Upper lobe of right lung (tissue), 1 donor: Measurements from ENCODE around the gene TBC1D1. TPM values are rescaled to one million over a fixed set of nuclear protein-coding genes. Genes with fewer than 3 reads are reported as not detected.

Source experiments
- ATAC-seq: fragments of 200-7000 bp; cut with Tn5 transposase; one replicate; pipeline ENCODE4 v1.9.1; 2020; ENCODE audit warnings: mild to moderate bottlenecking, moderate library complexity
- DNase-seq: peaks from one replicate; pipeline ENCODE4 v3.0.0-alpha.2; 2020
- H3K27ac ChIP-seq: fragments of 200-600 bp; one replicate; pipeline ENCODE4 v1.8.0; 2022
- H3K27me3 ChIP-seq: fragments of 200-600 bp; one replicate; pipeline ENCODE4 v1.8.0; 2022; ENCODE audit warnings: mild to moderate bottlenecking
- H3K36me3 ChIP-seq: fragments of 200-600 bp; one replicate; pipeline ENCODE4 v1.8.0; 2022
- H3K4me1 ChIP-seq: fragments of 200-600 bp; one replicate; pipeline ENCODE4 v1.8.0; 2022
- H3K4me3 ChIP-seq: fragments of 200-600 bp; one replicate; pipeline ENCODE4 v1.8.0; 2022; ENCODE audit warnings: mild to moderate bottlenecking
- H3K9me3 ChIP-seq: fragments of 200-600 bp; one replicate; pipeline ENCODE4 v1.8.0; 2022
- intact Hi-C: fragments of 100-400 bp; cut with DNase I; formaldehyde crosslinking; loops from one replicate; pipeline ENCODE4 v1.11.0; 2022
- total RNA-seq: library from RNA; stranded (reverse); fragmentation: NEBNext Ultra II Directional; extraction: Animal tissue kit (Norgen Biotek cat#: 25700); gene quantifications from one replicate; pipeline ENCODE4 v1.2.1, GENCODE V29; 2021
- TF ChIP-seq, protein P1 (sequence below): fragments of 200-600 bp; IDR thresholded peaks from one replicate; pipeline ENCODE4 v1.8.0; 2022; ENCODE audit warnings: antibody characterized with exemption
- donor health status: DM: no; HTN: yes; CAD: no; lungs with severe emphysema.

The TBC1D1 gene
- total RNA-seq, 1 donor from 2014 or later, result 61.9 TPM

- Histone ChIP-seq H3K27me3 (no peaks in the 10 kb centered on the region), H3K4me1 (peaks cover 31% of the 10 kb centered on the region), H3K27ac (no peak overlapping the region), H3K4me3 (no peak overlapping the region), H3K36me3 (no peaks in the 10 kb centered on the region), H3K9me3 (no peaks in the 10 kb centered on the region)
- TF ChIP-seq, protein P1, sequence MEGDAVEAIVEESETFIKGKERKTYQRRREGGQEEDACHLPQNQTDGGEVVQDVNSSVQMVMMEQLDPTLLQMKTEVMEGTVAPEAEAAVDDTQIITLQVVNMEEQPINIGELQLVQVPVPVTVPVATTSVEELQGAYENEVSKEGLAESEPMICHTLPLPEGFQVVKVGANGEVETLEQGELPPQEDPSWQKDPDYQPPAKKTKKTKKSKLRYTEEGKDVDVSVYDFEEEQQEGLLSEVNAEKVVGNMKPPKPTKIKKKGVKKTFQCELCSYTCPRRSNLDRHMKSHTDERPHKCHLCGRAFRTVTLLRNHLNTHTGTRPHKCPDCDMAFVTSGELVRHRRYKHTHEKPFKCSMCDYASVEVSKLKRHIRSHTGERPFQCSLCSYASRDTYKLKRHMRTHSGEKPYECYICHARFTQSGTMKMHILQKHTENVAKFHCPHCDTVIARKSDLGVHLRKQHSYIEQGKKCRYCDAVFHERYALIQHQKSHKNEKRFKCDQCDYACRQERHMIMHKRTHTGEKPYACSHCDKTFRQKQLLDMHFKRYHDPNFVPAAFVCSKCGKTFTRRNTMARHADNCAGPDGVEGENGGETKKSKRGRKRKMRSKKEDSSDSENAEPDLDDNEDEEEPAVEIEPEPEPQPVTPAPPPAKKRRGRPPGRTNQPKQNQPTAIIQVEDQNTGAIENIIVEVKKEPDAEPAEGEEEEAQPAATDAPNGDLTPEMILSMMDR, result peak; percentile 92
- peak; percentile 68 for DNase-seq
- ATAC-seq, result peak; percentile 83
- intact Hi-C loops, result loop anchor here (5.0 kb wide), 1 partner anchor 497 kb away; no protein-coding TSS in a partner anchor
Measured at GRCh38 chr4:38179690-38180377, 288.9 kb downstream of the TBC1D1 start.

DNA sequence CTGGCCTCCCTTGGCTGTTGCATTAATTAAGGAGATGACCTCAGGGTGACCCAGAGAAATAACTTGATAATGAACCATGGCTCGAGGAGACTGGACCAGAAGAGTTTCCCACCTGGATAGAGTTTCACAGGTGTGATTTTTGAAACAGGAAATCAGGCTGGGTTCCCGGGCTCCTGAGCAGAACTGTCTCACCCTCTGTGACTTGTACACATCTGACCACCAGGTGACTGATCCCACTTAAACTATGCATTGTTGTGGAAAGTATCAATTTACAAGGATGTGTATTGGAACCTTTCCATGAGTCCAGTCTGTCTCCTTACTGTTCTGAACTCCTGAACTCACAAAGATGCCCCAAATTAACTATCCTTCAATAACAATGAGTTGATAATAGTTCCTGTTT, 289.6 kb downstream of the TBC1D1 start:
- ATAC-seq (no peak), DNase-seq (no peak)
- no peaks in the 10 kb centered on the region for H3K27me3 ChIP-seq
- intact Hi-C loops, result no loop called here
- TF ChIP-seq, protein P1, result no peak
- peaks cover 28% of the 10 kb centered on the region for H3K4me1 ChIP-seq
- H3K4me3 ChIP-seq, result no peak overlapping the region
- no peaks in the 10 kb centered on the region for H3K9me3 ChIP-seq
- H3K27ac ChIP-seq, result no peak overlapping the region
- no peaks in the 10 kb centered on the region for H3K36me3 ChIP-seq

DNA sequence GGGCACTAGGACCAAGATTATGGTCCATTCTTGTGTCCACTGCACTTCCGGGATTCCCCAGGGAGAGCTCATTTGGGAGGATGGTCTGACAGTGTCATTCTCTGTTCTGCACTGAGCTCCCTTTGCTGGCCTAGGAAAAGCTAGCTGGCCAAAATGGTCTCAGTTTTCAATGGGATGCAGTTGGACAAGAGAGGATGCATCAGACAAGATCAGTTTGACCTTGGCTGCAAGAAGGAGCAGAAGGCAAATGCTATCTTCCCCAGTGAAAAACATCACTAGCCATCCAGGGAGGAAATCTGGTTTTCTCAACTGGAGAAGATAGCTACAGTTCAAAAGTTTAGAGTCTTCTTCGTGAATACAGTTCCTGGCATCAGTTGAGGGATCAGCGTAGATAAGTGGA, 290.4 kb downstream of the TBC1D1 start:
- Histone ChIP-seq H3K4me1 (peaks cover 28% of the 10 kb centered on the region), H3K36me3 (no peaks in the 10 kb centered on the region), H3K9me3 (no peaks in the 10 kb centered on the region), H3K4me3 (no peak overlapping the region), H3K27ac (no peak overlapping the region), H3K27me3 (no peaks in the 10 kb centered on the region)
- TF ChIP-seq, protein P1, result no peak
- no peak for DNase-seq
- no peak for ATAC-seq
- intact Hi-C loops, result no loop called here

- intact Hi-C loops, result no loop called here
- TF ChIP-seq, protein P1, result no peak
- DNase-seq (no peak), ATAC-seq (peak; percentile 19)
- H3K27ac ChIP-seq, result no peak overlapping the region
- no peaks in the 10 kb centered on the region for H3K9me3 ChIP-seq
- H3K4me3 ChIP-seq, result no peak overlapping the region
- no peaks in the 10 kb centered on the region for H3K36me3 ChIP-seq
- no peaks in the 10 kb centered on the region for H3K27me3 ChIP-seq
- peaks cover 21% of the 10 kb centered on the region for H3K4me1 ChIP-seq
Measured at GRCh38 chr4:38182334-38182998, 291.6 kb downstream of the TBC1D1 start.

- H3K27ac ChIP-seq, result no peak overlapping the region
- ATAC-seq (no peak), DNase-seq (no peak)
- no peaks in the 10 kb centered on the region for H3K27me3 ChIP-seq
- no peak overlapping the region for H3K4me3 ChIP-seq
- peaks cover 8% of the 10 kb centered on the region for H3K4me1 ChIP-seq
- intact Hi-C loops, result no loop called here
- H3K9me3 ChIP-seq, result no peaks in the 10 kb centered on the region
- H3K36me3 ChIP-seq, result no peaks in the 10 kb centered on the region
- TF ChIP-seq, protein P1, result peak; percentile 20
Measured at GRCh38 chr4:38184404-38184803, 293.5 kb downstream of the TBC1D1 start.
